Activated naive CD8-positive, alpha-beta T cell (primary cell): Measurements from ENCODE around the gene CHRD.

Experiments used
- H3K27ac Mint-ChIP-seq: one replicate; pipeline ENCODE4 v1.8.0; 2021; ENCODE audit warnings: mixed read lengths
- H3K27me3 Mint-ChIP-seq: one replicate; pipeline ENCODE4 v1.8.0; 2021; ENCODE audit warnings: mixed read lengths
- H3K36me3 Mint-ChIP-seq: one replicate; pipeline ENCODE4 v1.8.0; 2021; ENCODE audit warnings: mixed read lengths
- H3K4me1 Mint-ChIP-seq: one replicate; pipeline ENCODE4 v1.8.0; 2021; ENCODE audit warnings: low read depth, mixed read lengths
- H3K4me3 Mint-ChIP-seq: one replicate; pipeline ENCODE4 v1.8.0; 2021; ENCODE audit warnings: mild to moderate bottlenecking, mixed read lengths
- H3K9me3 Mint-ChIP-seq: one replicate; pipeline ENCODE4 v1.8.0; 2021; ENCODE audit warnings: low read depth, mixed read lengths

CHRD gene

GRCh38 chr3:184341925-184342324 is 37.9 kb upstream of the CHRD start:
- H3K27me3 Mint-ChIP-seq, result no peaks in the 10 kb centered on the region
- H3K4me1 Mint-ChIP-seq, result peaks cover 18% of the 10 kb centered on the region
- H3K9me3 Mint-ChIP-seq, result no peaks in the 10 kb centered on the region
- peaks cover 10% of the 10 kb centered on the region for H3K36me3 Mint-ChIP-seq
- no peak overlapping the region for H3K27ac Mint-ChIP-seq
- no peak overlapping the region for H3K4me3 Mint-ChIP-seq

GRCh38 chr3:184343200-184343876 is 36.5 kb upstream of the CHRD start:
- Mint-ChIP-seq H3K4me1 (peaks cover 4% of the 10 kb centered on the region), H3K4me3 (no peak overlapping the region), H3K27ac (no peak overlapping the region), H3K36me3 (peaks cover 6% of the 10 kb centered on the region), H3K27me3 (no peaks in the 10 kb centered on the region), H3K9me3 (no peaks in the 10 kb centered on the region)

GRCh38 chr3:184344579-184345316 is 35.1 kb upstream of the CHRD start:
- Mint-ChIP-seq H3K27ac (no peak overlapping the region), H3K27me3 (no peaks in the 10 kb centered on the region), H3K4me3 (no peak overlapping the region), H3K9me3 (no peaks in the 10 kb centered on the region), H3K36me3 (peaks cover 6% of the 10 kb centered on the region), H3K4me1 (no peaks in the 10 kb centered on the region)

- H3K27ac Mint-ChIP-seq, result no peak overlapping the region
- no peaks in the 10 kb centered on the region for H3K27me3 Mint-ChIP-seq
- no peaks in the 10 kb centered on the region for H3K9me3 Mint-ChIP-seq
- no peak overlapping the region for H3K4me3 Mint-ChIP-seq
- H3K4me1 Mint-ChIP-seq, result no peaks in the 10 kb centered on the region
- H3K36me3 Mint-ChIP-seq, result peaks cover 6% of the 10 kb centered on the region
Observed at GRCh38 chr3:184345317-184346144, 34.3 kb upstream of the CHRD start.

- Mint-ChIP-seq H3K27me3 (no peaks in the 10 kb centered on the region), H3K4me3 (no peak overlapping the region), H3K9me3 (no peaks in the 10 kb centered on the region), H3K27ac (no peak overlapping the region), H3K4me1 (no peaks in the 10 kb centered on the region), H3K36me3 (peaks cover 6% of the 10 kb centered on the region)
Observed at GRCh38 chr3:184346480-184347190, 33.2 kb upstream of the CHRD start.

- peaks cover 6% of the 10 kb centered on the region for H3K36me3 Mint-ChIP-seq
- no peak overlapping the region for H3K27ac Mint-ChIP-seq
- no peak overlapping the region for H3K4me3 Mint-ChIP-seq
- no peaks in the 10 kb centered on the region for H3K9me3 Mint-ChIP-seq
- no peaks in the 10 kb centered on the region for H3K4me1 Mint-ChIP-seq
- no peaks in the 10 kb centered on the region for H3K27me3 Mint-ChIP-seq
Observed at GRCh38 chr3:184347321-184348056, 32.4 kb upstream of the CHRD start.

GRCh38 chr3:184348057-184348382 is 31.8 kb upstream of the CHRD start:
- no peak overlapping the region for H3K27ac Mint-ChIP-seq
- no peaks in the 10 kb centered on the region for H3K9me3 Mint-ChIP-seq
- no peaks in the 10 kb centered on the region for H3K4me1 Mint-ChIP-seq
- no peaks in the 10 kb centered on the region for H3K27me3 Mint-ChIP-seq
- H3K36me3 Mint-ChIP-seq, result peaks cover 3% of the 10 kb centered on the region
- H3K4me3 Mint-ChIP-seq, result no peak overlapping the region

GRCh38 chr3:184349563-184350470 is 30.0 kb upstream of the CHRD start:
- Mint-ChIP-seq H3K4me1 (no peaks in the 10 kb centered on the region), H3K9me3 (no peaks in the 10 kb centered on the region), H3K4me3 (no peak overlapping the region), H3K27me3 (no peaks in the 10 kb centered on the region), H3K27ac (no peak overlapping the region), H3K36me3 (peaks cover 3% of the 10 kb centered on the region)

GRCh38 chr3:184350618-184351017 is 29.2 kb upstream of the CHRD start:
- H3K36me3 Mint-ChIP-seq, result no peaks in the 10 kb centered on the region
- H3K4me3 Mint-ChIP-seq, result no peak overlapping the region
- H3K4me1 Mint-ChIP-seq, result no peaks in the 10 kb centered on the region
- no peak overlapping the region for H3K27ac Mint-ChIP-seq
- H3K27me3 Mint-ChIP-seq, result no peaks in the 10 kb centered on the region
- no peaks in the 10 kb centered on the region for H3K9me3 Mint-ChIP-seq

- Mint-ChIP-seq H3K27ac (no peak overlapping the region), H3K36me3 (no peaks in the 10 kb centered on the region), H3K27me3 (no peaks in the 10 kb centered on the region), H3K4me1 (no peaks in the 10 kb centered on the region), H3K4me3 (no peak overlapping the region), H3K9me3 (no peaks in the 10 kb centered on the region)
Observed at GRCh38 chr3:184351511-184352148, 28.2 kb upstream of the CHRD start.

- Mint-ChIP-seq H3K4me3 (no peak overlapping the region), H3K9me3 (no peaks in the 10 kb centered on the region), H3K27me3 (no peaks in the 10 kb centered on the region), H3K27ac (no peak overlapping the region), H3K4me1 (no peaks in the 10 kb centered on the region), H3K36me3 (peaks cover 2% of the 10 kb centered on the region)
Observed at GRCh38 chr3:184352149-184352785, 27.6 kb upstream of the CHRD start.

GRCh38 chr3:184352897-184353545 is 26.8 kb upstream of the CHRD start:
- Mint-ChIP-seq H3K27ac (no peak overlapping the region), H3K4me3 (no peak overlapping the region), H3K4me1 (no peaks in the 10 kb centered on the region), H3K36me3 (peaks cover 2% of the 10 kb centered on the region), H3K9me3 (no peaks in the 10 kb centered on the region), H3K27me3 (no peaks in the 10 kb centered on the region)
